Chondrocyte (in vitro differentiated cells): ENCODE data around the gene PLSCR2. TPM values are rescaled to one million over a fixed set of nuclear protein-coding genes. Genes with fewer than 3 reads are reported as not detected.

Experiments used
- DNase-seq: peaks from one replicate; pipeline ENCODE4 v3.0.0; 2021; ENCODE audit warnings: mixed read lengths, low spot score
- H3K27ac Mint-ChIP-seq: one replicate; pipeline ENCODE4 v1.8.0; 2021; ENCODE audit warnings: mild to moderate bottlenecking, moderate library complexity, mixed read lengths; ENCODE audit not compliant: unreplicated experiment
- H3K27me3 Mint-ChIP-seq: 2 replicates; pipeline ENCODE4 v1.8.0; 2021; ENCODE audit warnings: low read depth, mixed read lengths
- H3K36me3 Mint-ChIP-seq: 2 replicates; pipeline ENCODE4 v1.8.0; 2021; ENCODE audit warnings: low read depth, mixed read lengths
- H3K4me1 Mint-ChIP-seq: 2 replicates; pipeline ENCODE4 v1.8.0; 2021; ENCODE audit warnings: low read depth, mild to moderate bottlenecking, mixed read lengths
- H3K4me3 Mint-ChIP-seq: one replicate; pipeline ENCODE4 v1.8.0; 2021; ENCODE audit warnings: mild to moderate bottlenecking, moderate library complexity, mixed read lengths; ENCODE audit not compliant: unreplicated experiment
- H3K9me3 Mint-ChIP-seq: 2 replicates; pipeline ENCODE4 v1.8.0; 2021; ENCODE audit warnings: low read depth, mixed read lengths
- total RNA-seq: library from RNA; stranded (reverse); gene quantifications from 3 replicates; pipeline ENCODE4 v1.2.1, GENCODE V29; 2021
- TF ChIP-seq, protein P1 (sequence below): fragments of 200-600 bp; sonication (generic); IDR thresholded peaks from 2 replicates; pipeline ENCODE4 v1.5.0; 2021; ENCODE audit warnings: antibody characterized with exemption, mild to moderate bottlenecking, moderate library complexity

Gene PLSCR2
- total RNA-seq, 1 donor from 2014 or later = not detected

DNA sequence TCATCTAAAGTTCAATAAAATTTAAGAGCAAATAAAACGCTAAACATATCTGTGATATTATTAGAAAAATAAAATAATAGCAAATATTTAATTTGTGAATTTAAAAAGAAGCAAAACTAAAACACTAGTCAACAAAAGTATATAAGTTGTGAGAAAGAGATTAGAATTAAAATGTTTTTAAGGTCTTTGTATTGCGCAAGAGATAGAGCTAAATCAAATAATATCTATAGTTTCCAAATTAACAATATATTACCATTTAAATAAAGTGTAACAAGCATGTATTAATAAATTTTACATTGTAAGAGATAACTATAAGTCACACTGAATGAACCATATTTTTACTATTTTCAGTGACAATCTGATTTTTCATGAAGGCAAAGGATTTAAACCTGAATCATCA is 74.2 kb downstream of the PLSCR2 start:
- Mint-ChIP-seq H3K27me3 (no peaks in the 10 kb centered on the region), H3K27ac (no peak overlapping the region), H3K4me1 (peaks cover 17% of the 10 kb centered on the region), H3K9me3 (no peaks in the 10 kb centered on the region), H3K36me3 (no peaks in the 10 kb centered on the region), H3K4me3 (no peak overlapping the region)
- TF ChIP-seq, protein P1, sequence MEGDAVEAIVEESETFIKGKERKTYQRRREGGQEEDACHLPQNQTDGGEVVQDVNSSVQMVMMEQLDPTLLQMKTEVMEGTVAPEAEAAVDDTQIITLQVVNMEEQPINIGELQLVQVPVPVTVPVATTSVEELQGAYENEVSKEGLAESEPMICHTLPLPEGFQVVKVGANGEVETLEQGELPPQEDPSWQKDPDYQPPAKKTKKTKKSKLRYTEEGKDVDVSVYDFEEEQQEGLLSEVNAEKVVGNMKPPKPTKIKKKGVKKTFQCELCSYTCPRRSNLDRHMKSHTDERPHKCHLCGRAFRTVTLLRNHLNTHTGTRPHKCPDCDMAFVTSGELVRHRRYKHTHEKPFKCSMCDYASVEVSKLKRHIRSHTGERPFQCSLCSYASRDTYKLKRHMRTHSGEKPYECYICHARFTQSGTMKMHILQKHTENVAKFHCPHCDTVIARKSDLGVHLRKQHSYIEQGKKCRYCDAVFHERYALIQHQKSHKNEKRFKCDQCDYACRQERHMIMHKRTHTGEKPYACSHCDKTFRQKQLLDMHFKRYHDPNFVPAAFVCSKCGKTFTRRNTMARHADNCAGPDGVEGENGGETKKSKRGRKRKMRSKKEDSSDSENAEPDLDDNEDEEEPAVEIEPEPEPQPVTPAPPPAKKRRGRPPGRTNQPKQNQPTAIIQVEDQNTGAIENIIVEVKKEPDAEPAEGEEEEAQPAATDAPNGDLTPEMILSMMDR = no peak
- DNase-seq = no peak

DNA sequence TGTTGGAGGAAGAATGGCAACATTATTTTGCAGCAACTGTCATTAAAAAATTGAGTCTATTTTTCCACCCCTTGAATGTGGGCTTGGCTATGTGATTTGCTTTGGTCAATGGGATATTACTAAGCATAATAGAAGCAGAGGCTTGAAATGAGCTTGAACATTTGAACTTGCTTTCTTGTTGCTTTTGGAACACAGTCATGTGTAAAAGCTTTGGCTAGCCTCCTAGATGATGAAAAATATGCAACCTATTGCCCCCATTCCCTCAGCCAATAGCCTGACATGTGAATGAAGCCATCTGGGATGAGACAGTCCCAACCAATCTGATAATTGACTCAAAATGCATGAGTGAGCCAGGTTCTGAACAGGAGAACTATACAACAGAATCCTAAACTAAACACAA is 78.4 kb downstream of the PLSCR2 start:
- Mint-ChIP-seq H3K27me3 (no peaks in the 10 kb centered on the region), H3K4me1 (peaks cover 17% of the 10 kb centered on the region), H3K36me3 (peaks cover 2% of the 10 kb centered on the region), H3K4me3 (no peak overlapping the region), H3K27ac (peak overlapping the region; percentile 45), H3K9me3 (no peaks in the 10 kb centered on the region)
- no peak for DNase-seq
- TF ChIP-seq, protein P1 = no peak

DNA sequence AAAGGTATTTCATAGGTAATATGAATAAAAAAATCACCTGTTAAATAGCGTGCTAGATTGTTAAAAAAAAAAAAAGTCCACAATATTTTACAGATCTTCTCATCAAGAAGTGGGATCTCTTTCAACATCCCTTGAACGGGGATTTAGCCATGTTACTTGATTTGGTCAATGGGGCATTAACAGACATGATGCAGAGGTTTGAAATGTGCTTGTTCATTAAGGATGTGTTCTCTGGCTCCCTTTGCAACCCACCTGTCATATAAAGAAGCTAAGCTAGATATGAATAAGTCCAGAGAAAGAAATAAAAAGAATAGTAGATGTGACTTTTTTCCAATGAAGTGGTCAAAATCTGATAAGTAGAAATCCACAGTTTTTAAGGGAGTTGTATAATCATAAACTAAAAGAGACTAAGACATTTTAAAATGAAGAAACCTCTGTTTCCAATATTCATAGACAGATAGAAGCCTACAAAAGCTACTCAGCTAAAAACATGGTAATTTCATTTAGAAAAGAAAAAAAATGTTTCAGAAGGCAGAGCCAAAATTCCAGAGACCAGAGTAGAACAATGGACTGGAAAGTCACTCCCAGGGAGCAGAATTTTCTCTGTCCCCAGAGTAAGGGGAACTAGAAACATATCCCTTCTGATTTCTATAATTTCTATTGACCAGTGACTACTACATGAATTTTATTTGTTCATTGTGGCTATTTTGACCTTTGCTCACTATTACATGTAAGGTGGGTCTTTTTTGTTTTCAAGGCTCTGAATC is 79.2 kb downstream of the PLSCR2 start:
- DNase-seq = no peak
- TF ChIP-seq, protein P1 = no peak
- Mint-ChIP-seq H3K27me3 (no peaks in the 10 kb centered on the region), H3K36me3 (peaks cover 2% of the 10 kb centered on the region), H3K4me3 (no peak overlapping the region), H3K9me3 (no peaks in the 10 kb centered on the region), H3K4me1 (peaks cover 17% of the 10 kb centered on the region), H3K27ac (no peak overlapping the region)

DNA sequence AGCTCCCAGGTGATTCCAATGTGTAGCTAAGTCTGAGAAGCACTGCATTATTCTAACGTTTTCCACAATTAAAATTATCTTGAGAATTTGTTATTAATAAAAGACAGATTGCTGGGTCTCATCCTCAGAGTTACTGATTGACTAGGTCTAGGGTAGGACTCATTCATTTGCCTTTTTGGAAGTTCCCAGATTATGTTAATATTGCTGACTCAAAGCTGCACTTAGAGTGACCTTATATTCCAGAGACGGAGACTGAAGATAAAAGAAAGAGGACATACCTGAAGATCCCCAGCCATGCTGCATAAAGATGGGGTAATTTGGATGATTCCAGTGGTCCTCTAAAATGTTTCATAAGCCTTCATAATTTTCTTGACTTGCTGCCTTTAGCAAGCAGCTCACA is 81.8 kb downstream of the PLSCR2 start:
- no peaks in the 10 kb centered on the region for H3K9me3 Mint-ChIP-seq
- DNase-seq = no peak
- H3K4me3 Mint-ChIP-seq = no peak overlapping the region
- H3K27me3 Mint-ChIP-seq = no peaks in the 10 kb centered on the region
- no peak overlapping the region for H3K27ac Mint-ChIP-seq
- H3K36me3 Mint-ChIP-seq = peaks cover 2% of the 10 kb centered on the region
- H3K4me1 Mint-ChIP-seq = peaks cover 17% of the 10 kb centered on the region
- TF ChIP-seq, protein P1 = no peak

DNA sequence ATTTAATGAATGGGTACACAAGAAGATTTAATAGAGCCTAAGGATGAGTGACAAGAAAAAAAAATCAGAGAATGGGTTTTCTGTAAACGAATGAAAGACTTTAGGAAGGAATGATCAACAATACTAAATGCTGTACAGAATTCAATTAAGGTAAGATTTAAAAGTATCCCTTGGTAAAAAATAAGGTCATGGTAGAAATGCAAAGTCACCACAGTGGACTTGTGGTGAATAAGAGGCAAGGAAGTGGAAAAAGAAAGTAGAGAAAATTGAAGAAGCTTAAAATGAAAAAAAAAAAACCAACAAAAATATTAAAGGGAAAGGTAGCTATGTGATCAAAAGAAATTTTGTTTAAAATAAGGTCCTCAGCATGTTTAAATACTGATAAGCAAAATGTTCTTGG is 82.4 kb downstream of the PLSCR2 start:
- H3K4me1 Mint-ChIP-seq = peaks cover 17% of the 10 kb centered on the region
- H3K27ac Mint-ChIP-seq = no peak overlapping the region
- H3K9me3 Mint-ChIP-seq = no peaks in the 10 kb centered on the region
- H3K4me3 Mint-ChIP-seq = no peak overlapping the region
- TF ChIP-seq, protein P1 = no peak
- no peak for DNase-seq
- H3K27me3 Mint-ChIP-seq = no peaks in the 10 kb centered on the region
- peaks cover 2% of the 10 kb centered on the region for H3K36me3 Mint-ChIP-seq
